GM12874 (cell line): Measurements from ENCODE around the gene ZNF343.

Experiments used
- TF ChIP-seq, protein P1 (sequence below): IDR thresholded peaks from 2 replicates; pipeline ENCODE4 v1.5.1; 2011; ENCODE audit warnings: low read depth, mild to moderate bottlenecking, control low read depth, low read length, moderate library complexity; ENCODE audit not compliant: insufficient read depth

ZNF343 gene

DNA sequence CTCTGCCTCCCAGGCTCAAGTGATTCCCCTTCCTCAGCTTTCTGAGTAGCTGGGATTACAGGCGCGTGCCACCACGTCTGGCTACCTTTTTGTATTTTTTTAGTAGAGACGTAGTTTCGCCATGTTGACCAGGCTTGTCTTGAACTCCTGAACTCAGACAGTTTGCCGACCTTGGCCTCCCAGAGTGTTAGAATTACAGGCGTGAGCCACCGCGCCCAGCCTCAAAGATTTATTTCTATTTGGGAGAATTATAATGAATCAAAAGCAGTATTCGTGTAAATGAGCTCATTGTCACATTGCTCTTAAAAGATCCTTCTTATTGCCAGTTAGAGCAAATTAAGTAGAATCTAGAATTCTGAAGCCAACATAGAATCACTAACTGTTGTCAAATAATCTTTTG, 9.4 kb upstream of the ZNF343 start:
- TF ChIP-seq, protein P1, sequence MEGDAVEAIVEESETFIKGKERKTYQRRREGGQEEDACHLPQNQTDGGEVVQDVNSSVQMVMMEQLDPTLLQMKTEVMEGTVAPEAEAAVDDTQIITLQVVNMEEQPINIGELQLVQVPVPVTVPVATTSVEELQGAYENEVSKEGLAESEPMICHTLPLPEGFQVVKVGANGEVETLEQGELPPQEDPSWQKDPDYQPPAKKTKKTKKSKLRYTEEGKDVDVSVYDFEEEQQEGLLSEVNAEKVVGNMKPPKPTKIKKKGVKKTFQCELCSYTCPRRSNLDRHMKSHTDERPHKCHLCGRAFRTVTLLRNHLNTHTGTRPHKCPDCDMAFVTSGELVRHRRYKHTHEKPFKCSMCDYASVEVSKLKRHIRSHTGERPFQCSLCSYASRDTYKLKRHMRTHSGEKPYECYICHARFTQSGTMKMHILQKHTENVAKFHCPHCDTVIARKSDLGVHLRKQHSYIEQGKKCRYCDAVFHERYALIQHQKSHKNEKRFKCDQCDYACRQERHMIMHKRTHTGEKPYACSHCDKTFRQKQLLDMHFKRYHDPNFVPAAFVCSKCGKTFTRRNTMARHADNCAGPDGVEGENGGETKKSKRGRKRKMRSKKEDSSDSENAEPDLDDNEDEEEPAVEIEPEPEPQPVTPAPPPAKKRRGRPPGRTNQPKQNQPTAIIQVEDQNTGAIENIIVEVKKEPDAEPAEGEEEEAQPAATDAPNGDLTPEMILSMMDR: no peak

DNA sequence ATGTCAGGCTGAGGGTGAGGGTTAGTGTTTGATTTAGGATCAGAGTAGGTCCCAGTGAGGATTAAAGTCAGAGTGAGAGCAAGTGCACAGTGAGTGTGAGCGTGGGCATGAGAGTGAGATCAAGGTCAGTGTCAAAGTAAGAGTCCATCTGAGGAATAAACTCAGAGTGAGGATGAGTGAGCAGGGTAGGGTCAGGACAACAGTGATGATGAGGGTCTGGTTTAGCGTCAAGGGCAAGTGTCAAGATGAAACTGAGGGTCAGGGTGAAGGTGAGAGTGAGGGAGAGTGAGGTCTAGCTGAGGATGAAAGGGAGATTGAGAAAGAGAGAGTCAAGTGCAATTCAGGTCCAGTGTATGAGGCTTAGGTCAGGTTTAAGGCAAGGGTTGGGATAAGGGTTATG, 7.7 kb upstream of the ZNF343 start:
- TF ChIP-seq, protein P1: no peak

DNA sequence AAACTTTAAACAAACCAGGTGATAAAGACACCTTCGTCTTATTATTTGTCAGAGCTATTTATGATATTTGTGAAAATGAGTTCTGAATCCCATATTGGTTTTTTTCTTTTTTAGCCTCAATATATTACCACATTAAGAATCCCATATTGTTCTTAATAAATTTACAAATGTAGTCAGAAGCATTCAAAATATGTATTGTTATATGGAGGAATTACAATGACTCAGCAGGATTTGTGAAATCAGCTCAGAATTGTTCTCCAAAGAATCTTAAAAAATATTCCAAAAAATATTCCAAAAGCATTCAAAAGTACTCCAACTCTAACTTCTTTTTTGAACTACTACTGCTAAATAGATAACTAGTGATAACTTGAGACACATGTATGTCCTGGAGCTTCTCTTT, 6.5 kb upstream of the ZNF343 start:
- TF ChIP-seq, protein P1: no peak

DNA sequence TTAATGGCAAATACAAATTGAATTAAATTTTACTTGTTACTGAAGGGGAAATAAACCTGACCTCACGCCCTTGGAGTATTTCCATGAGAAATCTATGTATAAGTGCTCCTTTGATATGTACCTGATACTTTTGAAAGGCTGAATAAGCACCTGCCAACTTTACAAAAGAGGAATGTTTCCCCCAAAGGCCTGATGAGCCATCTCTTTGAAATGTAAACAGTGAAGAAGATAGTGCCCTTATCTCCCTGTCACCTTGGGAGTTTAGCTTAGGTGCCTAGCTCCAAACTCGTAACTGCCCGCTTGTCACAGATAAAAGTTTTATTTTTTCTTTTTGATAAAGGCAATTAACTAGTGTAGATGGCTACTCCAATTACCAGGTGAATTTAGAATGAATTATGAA, 1.1 kb upstream of the ZNF343 start:
- TF ChIP-seq, protein P1: no peak

DNA sequence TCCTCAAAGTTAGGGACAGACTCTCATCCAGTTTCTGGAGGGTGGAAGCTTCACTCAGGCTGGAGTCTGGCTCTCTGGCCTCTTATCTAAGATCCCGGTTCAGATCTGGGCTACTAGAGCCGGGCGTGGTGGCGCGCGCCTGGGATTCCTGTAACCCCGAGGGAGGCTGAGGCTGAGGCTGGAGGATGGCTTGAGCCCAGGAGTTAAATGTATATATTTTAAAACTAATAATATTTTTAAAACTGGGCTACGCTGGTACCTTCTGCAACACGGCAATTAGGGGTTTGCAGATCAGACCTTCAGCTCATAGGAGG, 710 bp upstream of the ZNF343 start:
- TF ChIP-seq, protein P1: no peak

DNA sequence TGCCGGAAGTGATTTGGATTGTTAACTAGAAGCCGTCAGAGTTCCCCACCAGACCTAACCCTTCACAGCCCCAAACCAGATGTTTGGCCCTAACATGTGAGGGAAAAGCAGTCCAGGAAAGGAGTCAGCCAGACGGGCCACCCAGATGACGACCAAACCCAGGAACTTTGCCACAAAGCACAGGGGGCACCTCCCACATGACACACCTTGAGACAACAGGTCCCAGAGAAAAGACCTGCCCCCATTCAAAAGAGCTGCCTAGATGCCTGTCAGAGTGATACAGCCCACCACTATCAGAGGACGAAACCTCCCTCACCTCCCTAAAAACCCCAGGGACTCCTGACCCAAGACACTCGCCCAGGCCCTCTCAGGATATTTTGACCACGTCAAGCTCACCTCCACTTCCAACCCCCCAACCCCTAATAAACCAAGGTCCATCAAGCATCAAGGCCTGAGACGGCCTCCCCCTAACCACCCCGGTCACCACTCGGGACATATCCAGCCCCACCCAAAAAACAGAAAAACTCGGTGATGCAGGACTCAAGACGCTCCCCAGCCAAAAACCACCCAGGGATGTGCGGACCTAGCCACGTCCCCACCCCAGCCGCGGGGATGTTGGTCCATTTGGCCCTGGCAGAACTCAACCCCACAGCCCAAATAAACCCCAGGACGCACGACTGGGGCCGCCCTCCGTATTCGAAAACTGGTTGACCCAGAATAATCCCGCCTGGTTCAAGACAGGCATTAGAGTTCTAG, 662 bp downstream of the ZNF343 start:
- TF ChIP-seq, protein P1: no peak

DNA sequence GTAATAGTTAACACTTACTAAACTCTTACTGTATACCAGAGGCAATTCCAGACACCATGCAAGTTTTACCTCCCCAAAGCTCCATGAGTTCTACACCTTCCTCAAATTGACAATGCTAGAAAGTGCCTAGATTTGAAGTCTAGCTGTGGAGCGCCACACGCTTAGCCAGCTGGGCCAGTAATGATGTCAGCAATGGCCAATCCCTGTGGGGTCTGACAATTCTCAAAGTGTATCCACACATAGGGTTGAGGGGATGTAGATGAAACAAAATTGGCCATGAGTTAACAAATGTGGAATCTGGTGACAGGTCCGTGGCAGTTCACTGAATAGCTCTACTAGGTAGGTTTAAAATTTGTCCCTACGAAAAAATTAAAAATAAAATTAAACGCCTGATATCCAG, 1.3 kb downstream of the ZNF343 start:
- TF ChIP-seq, protein P1: no peak
